ENCODE results near the gene CMAS. TPM values are rescaled to one million over a fixed set of nuclear protein-coding genes. Genes with fewer than 3 reads are reported as not detected.
"Not testable (repeated sequence)": the region's sequence is repeated elsewhere in the genome, so short reads cannot be mapped to it uniquely, and the experiment has no call there.

CMAS gene
- total RNA-seq, 1 donor from 2014 or later, result 26.1 TPM

GRCh38 chr12:22047494-22047893, 1.5 kb downstream of the CMAS start:
- Histone ChIP-seq H3K9me3 (no peaks in the 10 kb centered on the region), H3K4me3 (peak overlapping the region; percentile 94), H3K36me3 (no peaks in the 10 kb centered on the region), H3K4me1 (peaks cover 22% of the 10 kb centered on the region), H3K27me3 (ENCODE audit: low read depth) (no peaks in the 10 kb centered on the region), H3K27ac (no peak overlapping the region)
- intact Hi-C loops (cut with DNase I), result no loop called here
- no peak for DNase-seq
- no peak for ATAC-seq
- TF ChIP-seq, protein P1, sequence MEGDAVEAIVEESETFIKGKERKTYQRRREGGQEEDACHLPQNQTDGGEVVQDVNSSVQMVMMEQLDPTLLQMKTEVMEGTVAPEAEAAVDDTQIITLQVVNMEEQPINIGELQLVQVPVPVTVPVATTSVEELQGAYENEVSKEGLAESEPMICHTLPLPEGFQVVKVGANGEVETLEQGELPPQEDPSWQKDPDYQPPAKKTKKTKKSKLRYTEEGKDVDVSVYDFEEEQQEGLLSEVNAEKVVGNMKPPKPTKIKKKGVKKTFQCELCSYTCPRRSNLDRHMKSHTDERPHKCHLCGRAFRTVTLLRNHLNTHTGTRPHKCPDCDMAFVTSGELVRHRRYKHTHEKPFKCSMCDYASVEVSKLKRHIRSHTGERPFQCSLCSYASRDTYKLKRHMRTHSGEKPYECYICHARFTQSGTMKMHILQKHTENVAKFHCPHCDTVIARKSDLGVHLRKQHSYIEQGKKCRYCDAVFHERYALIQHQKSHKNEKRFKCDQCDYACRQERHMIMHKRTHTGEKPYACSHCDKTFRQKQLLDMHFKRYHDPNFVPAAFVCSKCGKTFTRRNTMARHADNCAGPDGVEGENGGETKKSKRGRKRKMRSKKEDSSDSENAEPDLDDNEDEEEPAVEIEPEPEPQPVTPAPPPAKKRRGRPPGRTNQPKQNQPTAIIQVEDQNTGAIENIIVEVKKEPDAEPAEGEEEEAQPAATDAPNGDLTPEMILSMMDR (IDR thresholded peaks at IDR 0.05), result no peak

GRCh38 chr12:22048351-22049041, 2.5 kb downstream of the CMAS start:
- no peak overlapping the region for H3K27ac ChIP-seq
- ATAC-seq, result no peak
- DNase-seq, result no peak

GRCh38 chr12:22050078-22050477, 4.1 kb downstream of the CMAS start:
- Histone ChIP-seq H3K36me3 (peaks cover under 1% of the 10 kb centered on the region), H3K27me3 (ENCODE audit: low read depth) (no peaks in the 10 kb centered on the region), H3K4me3 (no peak overlapping the region), H3K4me1 (peaks cover 22% of the 10 kb centered on the region), H3K9me3 (no peaks in the 10 kb centered on the region), H3K27ac (no peak overlapping the region)
- intact Hi-C loops (cut with DNase I), result no loop called here
- TF ChIP-seq, protein P1 (IDR thresholded peaks at IDR 0.05), result no peak
- no peak for ATAC-seq
- DNase-seq, result no peak

More at GRCh38 chr12:22048351-22049041, 2.5 kb downstream of the CMAS start:
- TF ChIP-seq, protein P1 (IDR thresholded peaks at IDR 0.05), result no peak
- intact Hi-C loops (cut with DNase I), result no loop called here
- Histone ChIP-seq H3K4me1 (peaks cover 22% of the 10 kb centered on the region), H3K36me3 (no peaks in the 10 kb centered on the region), H3K9me3 (no peaks in the 10 kb centered on the region), H3K4me3 (no peak overlapping the region), H3K27me3 (ENCODE audit: low read depth) (no peaks in the 10 kb centered on the region)

DNA sequence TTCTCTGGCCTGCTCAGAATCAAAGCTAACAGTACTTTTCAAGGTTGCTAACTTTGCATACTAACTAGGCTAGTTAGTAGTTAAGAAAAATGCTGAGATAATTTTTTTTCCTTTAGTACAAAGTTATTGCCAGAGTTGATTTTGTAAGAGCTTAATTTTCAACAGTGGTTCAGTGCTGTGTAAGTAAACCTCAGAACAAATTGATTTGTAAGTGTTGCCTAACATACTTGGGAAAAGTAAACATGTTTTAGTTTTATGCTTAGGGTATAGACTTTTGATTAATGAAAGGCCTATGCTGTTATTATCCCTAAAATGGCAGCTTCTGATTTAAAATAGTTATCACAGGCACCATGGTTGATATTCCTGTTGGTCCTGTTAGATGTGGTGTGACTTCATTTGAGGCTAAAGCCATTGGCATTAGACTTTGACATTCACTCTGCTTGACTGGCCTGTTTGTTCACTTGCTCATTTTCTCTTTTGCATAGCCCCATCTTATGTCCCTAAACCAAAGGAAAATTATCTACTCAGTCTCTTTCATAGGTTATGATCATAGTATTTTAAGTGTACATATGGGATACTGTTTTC, 5.2 kb downstream of the CMAS start:
- TF ChIP-seq, protein P1 (IDR thresholded peaks at IDR 0.05), result no peak
- no peak overlapping the region for H3K27ac ChIP-seq

GRCh38 chr12:22052994-22053393, 7.0 kb downstream of the CMAS start:
- ATAC-seq; DNase-seq; H3K4me3 ChIP-seq; H3K9me3 ChIP-seq; H3K27ac ChIP-seq; intact Hi-C loops (cut with DNase I); H3K27me3 ChIP-seq (ENCODE audit: low read depth): not testable (repeated sequence)
- H3K36me3 ChIP-seq, result peaks cover 25% of the 10 kb centered on the region
- peaks cover 12% of the 10 kb centered on the region for H3K4me1 ChIP-seq

More for the DNA sequence above, 5.2 kb downstream of the CMAS start:
- intact Hi-C loops (cut with DNase I), result no loop called here
- Histone ChIP-seq H3K4me3 (no peak overlapping the region), H3K36me3 (peaks cover 12% of the 10 kb centered on the region), H3K27me3 (ENCODE audit: low read depth) (no peaks in the 10 kb centered on the region), H3K9me3 (no peaks in the 10 kb centered on the region), H3K4me1 (peaks cover 22% of the 10 kb centered on the region)
- no peak for ATAC-seq
- DNase-seq, result no peak

- TF ChIP-seq, protein P1 (IDR thresholded peaks at IDR 0.05), result no peak
- Histone ChIP-seq H3K4me3 (no peak overlapping the region), H3K4me1 (peaks cover 10% of the 10 kb centered on the region), H3K27me3 (ENCODE audit: low read depth) (no peaks in the 10 kb centered on the region), H3K36me3 (peaks cover 36% of the 10 kb centered on the region), H3K9me3 (no peaks in the 10 kb centered on the region), H3K27ac (no peak overlapping the region)
- DNase-seq (no peak), ATAC-seq (no peak)
- intact Hi-C loops (cut with DNase I), result no loop called here
Observed at GRCh38 chr12:22054155-22054554, 8.1 kb downstream of the CMAS start.

All from lower lobe of right lung (tissue), 2 donors.